Measurements from ENCODE around the gene CYTH1.

GRCh38 chr17:78774956-78775571 lies 7.0 kb downstream of the CYTH1 start:
- TF ChIP-seq CTCF (IDR thresholded peaks at IDR 0.05 in 8 of 11, conservative IDR thresholded peaks at IDR 0.05 in 3 of 11) = no peak
- no peak for TF ChIP-seq POLR2A (IDR thresholded peaks at IDR 0.05)

Measured in spleen (tissue), 7 donors.